Chondrocyte (in vitro differentiated cells): ENCODE data around the gene ZFYVE19. TPM values are rescaled to one million over a fixed set of nuclear protein-coding genes. Genes with fewer than 3 reads are reported as not detected.

ENCODE experiments used
- DNase-seq: peaks from one replicate; pipeline ENCODE4 v3.0.0; 2021; ENCODE audit warnings: mixed read lengths, low spot score
- H3K27ac Mint-ChIP-seq: one replicate; pipeline ENCODE4 v1.8.0; 2021; ENCODE audit warnings: mild to moderate bottlenecking, moderate library complexity, mixed read lengths; ENCODE audit not compliant: unreplicated experiment
- H3K27me3 Mint-ChIP-seq: 2 replicates; pipeline ENCODE4 v1.8.0; 2021; ENCODE audit warnings: low read depth, mixed read lengths
- H3K36me3 Mint-ChIP-seq: 2 replicates; pipeline ENCODE4 v1.8.0; 2021; ENCODE audit warnings: low read depth, mixed read lengths
- H3K4me1 Mint-ChIP-seq: 2 replicates; pipeline ENCODE4 v1.8.0; 2021; ENCODE audit warnings: low read depth, mild to moderate bottlenecking, mixed read lengths
- H3K4me3 Mint-ChIP-seq: one replicate; pipeline ENCODE4 v1.8.0; 2021; ENCODE audit warnings: mild to moderate bottlenecking, moderate library complexity, mixed read lengths; ENCODE audit not compliant: unreplicated experiment
- H3K9me3 Mint-ChIP-seq: 2 replicates; pipeline ENCODE4 v1.8.0; 2021; ENCODE audit warnings: low read depth, mixed read lengths
- total RNA-seq: library from RNA; stranded (reverse); gene quantifications from 3 replicates; pipeline ENCODE4 v1.2.1, GENCODE V29; 2021
- TF ChIP-seq, protein P1 (sequence below): fragments of 200-600 bp; sonication (generic); IDR thresholded peaks from 2 replicates; pipeline ENCODE4 v1.5.0; 2021; ENCODE audit warnings: antibody characterized with exemption, mild to moderate bottlenecking, moderate library complexity

Gene ZFYVE19
- total RNA-seq, 1 donor from 2014 or later, result 15.5 TPM

DNA sequence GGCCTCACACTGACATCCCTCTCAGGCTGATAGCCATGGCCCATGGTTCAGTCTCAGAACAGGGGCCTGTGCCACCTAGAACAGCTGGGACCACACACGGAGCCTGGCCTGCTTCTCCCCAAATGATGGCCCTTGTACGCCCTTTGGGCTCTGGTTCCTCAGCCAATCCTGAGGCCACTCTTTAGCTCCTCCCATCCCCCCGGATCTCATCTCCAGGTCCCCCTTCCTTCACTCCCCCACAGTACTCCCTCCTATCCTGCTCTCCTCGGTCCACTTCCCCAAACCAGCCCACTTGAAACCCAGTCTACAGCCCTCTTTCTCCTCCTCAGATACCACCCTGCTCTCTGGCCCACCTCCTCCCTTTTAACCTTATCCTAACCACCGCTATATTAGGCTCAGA lies 17.8 kb upstream of the ZFYVE19 start:
- TF ChIP-seq, protein P1, sequence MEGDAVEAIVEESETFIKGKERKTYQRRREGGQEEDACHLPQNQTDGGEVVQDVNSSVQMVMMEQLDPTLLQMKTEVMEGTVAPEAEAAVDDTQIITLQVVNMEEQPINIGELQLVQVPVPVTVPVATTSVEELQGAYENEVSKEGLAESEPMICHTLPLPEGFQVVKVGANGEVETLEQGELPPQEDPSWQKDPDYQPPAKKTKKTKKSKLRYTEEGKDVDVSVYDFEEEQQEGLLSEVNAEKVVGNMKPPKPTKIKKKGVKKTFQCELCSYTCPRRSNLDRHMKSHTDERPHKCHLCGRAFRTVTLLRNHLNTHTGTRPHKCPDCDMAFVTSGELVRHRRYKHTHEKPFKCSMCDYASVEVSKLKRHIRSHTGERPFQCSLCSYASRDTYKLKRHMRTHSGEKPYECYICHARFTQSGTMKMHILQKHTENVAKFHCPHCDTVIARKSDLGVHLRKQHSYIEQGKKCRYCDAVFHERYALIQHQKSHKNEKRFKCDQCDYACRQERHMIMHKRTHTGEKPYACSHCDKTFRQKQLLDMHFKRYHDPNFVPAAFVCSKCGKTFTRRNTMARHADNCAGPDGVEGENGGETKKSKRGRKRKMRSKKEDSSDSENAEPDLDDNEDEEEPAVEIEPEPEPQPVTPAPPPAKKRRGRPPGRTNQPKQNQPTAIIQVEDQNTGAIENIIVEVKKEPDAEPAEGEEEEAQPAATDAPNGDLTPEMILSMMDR, result no peak
- Mint-ChIP-seq H3K4me3 (no peak overlapping the region), H3K27ac (no peak overlapping the region), H3K27me3 (no peaks in the 10 kb centered on the region), H3K36me3 (peaks cover 2% of the 10 kb centered on the region), H3K4me1 (peaks cover 26% of the 10 kb centered on the region), H3K9me3 (no peaks in the 10 kb centered on the region)
- no peak for DNase-seq

DNA sequence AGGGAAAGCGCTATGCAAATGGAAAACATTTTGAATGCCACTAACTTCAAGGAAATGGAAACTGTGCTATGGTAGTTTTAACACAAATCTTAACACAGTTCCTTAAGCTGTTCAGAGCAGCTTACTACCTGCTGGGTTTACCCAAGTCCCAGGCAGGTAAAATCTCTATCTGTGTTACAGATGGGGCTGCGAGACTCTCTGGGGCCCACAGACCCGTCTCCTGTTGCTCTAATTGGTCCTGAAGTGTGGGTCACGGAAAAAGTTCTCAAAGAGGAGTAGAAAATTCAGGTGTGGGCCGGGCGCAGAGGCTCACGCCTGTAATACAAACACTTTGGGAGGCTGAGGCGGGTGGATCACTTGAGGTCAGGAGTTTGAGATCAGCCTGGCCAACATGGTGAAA lies 16.9 kb upstream of the ZFYVE19 start:
- H3K27ac Mint-ChIP-seq, result no peak overlapping the region
- H3K27me3 Mint-ChIP-seq, result no peaks in the 10 kb centered on the region
- no peak overlapping the region for H3K4me3 Mint-ChIP-seq
- H3K9me3 Mint-ChIP-seq, result no peaks in the 10 kb centered on the region
- H3K4me1 Mint-ChIP-seq, result peaks cover 28% of the 10 kb centered on the region
- TF ChIP-seq, protein P1, result no peak
- H3K36me3 Mint-ChIP-seq, result peaks cover 2% of the 10 kb centered on the region
- no peak for DNase-seq

DNA sequence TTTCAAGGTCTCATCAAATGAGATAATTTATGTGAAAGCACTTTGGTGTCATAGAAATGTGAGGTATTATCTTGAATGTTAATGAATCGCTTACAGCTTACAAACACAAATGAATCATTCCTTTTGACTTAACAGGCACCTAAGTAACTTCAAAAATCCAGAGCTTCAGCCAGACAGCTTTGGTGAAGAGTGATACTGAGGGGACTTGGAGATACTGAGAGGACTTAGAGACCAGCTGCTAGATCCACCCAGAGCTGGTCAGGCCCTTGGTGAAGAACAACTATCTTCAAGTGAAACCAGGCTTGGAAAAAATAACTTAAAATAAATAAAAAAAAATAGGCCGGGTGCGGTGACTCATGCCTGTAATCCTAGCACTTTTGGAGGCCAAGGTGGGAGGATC lies 16.2 kb upstream of the ZFYVE19 start:
- Mint-ChIP-seq H3K36me3 (peaks cover 2% of the 10 kb centered on the region), H3K27ac (no peak overlapping the region), H3K9me3 (no peaks in the 10 kb centered on the region), H3K4me1 (peaks cover 32% of the 10 kb centered on the region), H3K4me3 (no peak overlapping the region), H3K27me3 (no peaks in the 10 kb centered on the region)
- TF ChIP-seq, protein P1, result no peak
- no peak for DNase-seq

- Mint-ChIP-seq H3K4me1 (peaks cover 23% of the 10 kb centered on the region), H3K36me3 (peaks cover 2% of the 10 kb centered on the region), H3K27me3 (no peaks in the 10 kb centered on the region), H3K9me3 (no peaks in the 10 kb centered on the region), H3K4me3 (no peak overlapping the region), H3K27ac (no peak overlapping the region)
- DNase-seq, result no peak
- TF ChIP-seq, protein P1, result no peak
These were observed 14.5 kb upstream of the ZFYVE19 start for GRCh38 chr15:40792394-40792793.

DNA sequence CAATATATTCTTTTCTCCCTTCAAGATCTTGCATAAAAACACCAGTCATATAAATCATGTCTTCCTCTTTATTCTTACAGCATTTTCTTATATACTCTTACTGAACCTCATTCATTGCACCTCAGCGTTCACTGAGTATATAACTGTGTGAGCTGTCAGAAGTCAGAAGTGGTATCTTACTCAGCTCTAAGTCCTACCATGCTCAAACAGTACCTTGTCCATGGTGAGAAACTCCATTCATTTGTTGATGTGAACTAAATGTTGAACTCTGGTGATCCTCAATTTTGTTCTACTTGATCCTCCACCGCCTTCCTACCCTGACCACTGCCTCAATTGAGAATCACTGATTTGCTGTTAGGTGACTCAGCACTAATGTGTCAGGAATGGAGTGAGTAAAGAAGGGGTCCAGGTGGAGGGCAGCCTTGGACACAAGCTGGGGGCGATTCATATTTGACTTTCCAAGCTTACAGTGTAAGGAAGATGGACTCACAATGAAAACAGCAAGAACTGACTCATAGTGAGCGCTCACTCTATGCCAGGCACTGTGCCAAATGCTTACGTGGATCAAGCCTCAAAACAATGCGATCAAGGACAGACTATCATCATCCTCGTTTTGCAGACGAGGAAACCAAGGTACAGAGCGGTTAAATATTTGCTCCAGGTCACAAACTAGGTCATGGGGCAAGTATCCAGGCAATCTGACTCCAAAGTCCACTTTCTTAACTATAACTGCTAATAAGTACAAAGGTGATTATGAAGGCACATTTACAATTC lies 13.5 kb upstream of the ZFYVE19 start:
- Mint-ChIP-seq H3K36me3 (peaks cover 3% of the 10 kb centered on the region), H3K27ac (peak overlapping the region; percentile 65), H3K27me3 (no peaks in the 10 kb centered on the region), H3K4me1 (peaks cover 19% of the 10 kb centered on the region), H3K9me3 (no peaks in the 10 kb centered on the region), H3K4me3 (no peak overlapping the region)
- TF ChIP-seq, protein P1, result no peak
- DNase-seq, result no peak
